Body of pancreas (tissue), 4 donors: Measurements from ENCODE around the gene KIAA0825. TPM values are rescaled to one million over a fixed set of nuclear protein-coding genes. Genes with fewer than 3 reads are reported as not detected.

ENCODE experiments used
- ATAC-seq: fragments of 150-250 bp; one replicate; pipeline ENCODE4 v1.9.1; 2016
- DNase-seq, 4 donors: peaks; one replicate each; pipeline ENCODE4 v3.0.0-alpha.2; 2019
- H3K27ac ChIP-seq, 4 donors: fragments of 200-600 bp; sonication (generic); 1 replicate in 3 of 4; 2 replicates in 1 of 4; pipeline versions ENCODE4 v1.5.1 to v1.6.1; 2016 to 2019; ENCODE audit warnings: mild to moderate bottlenecking in 1 of 4, mixed read lengths in 1 of 4, moderate library complexity in 1 of 4
- H3K27me3 ChIP-seq, 2 donors: fragments of 200-600 bp; sonication (generic); one replicate each; pipeline ENCODE4 v1.6.0; 2016; ENCODE audit warnings: mild to moderate bottlenecking in 1 of 2
- H3K36me3 ChIP-seq, 2 donors: fragments of 200-600 bp; sonication (generic); replicated peaks in 1 of 2; 2 replicates each; pipeline ENCODE4 v1.5.1; 2016; ENCODE audit warnings: low read depth in 2 of 2; ENCODE audit not compliant: insufficient read depth in 1 of 2
- H3K4me1 ChIP-seq: fragments of 200-600 bp; sonication (generic); one replicate; pipeline ENCODE4 v1.6.0; 2016
- H3K4me3 ChIP-seq, 2 donors: fragments of 200-600 bp; sonication (generic); 1 replicate in 1 of 2; 2 replicates in 1 of 2; pipeline ENCODE4 v1.5.1; 2016 to 2019
- H3K9me3 ChIP-seq, 3 donors: fragments of 200-600 bp; sonication (generic); 1 replicate in 2 of 3; 2 replicates in 1 of 3; pipeline ENCODE4 v1.5.1; 2016
- POLR2A ChIP-seq, 3 donors: fragments of 450-650 bp; IDR thresholded peaks; one replicate each; pipeline ENCODE4 v1.6.1; 2016; ENCODE audit warnings: antibody characterized with exemption in 3 of 3, mild to moderate bottlenecking in 2 of 3
- WGBS, 2 donors: methylation state at CpG; one replicate each; pipeline ENCODE4 v1.1.5; 2017; 5-methylcytosine and 5-hydroxymethylcytosine counted together
- intact Hi-C: fragments of 100-400 bp; cut with DNase I; formaldehyde crosslinking; loops from one replicate; pipeline ENCODE4 v1.15.1; 2023
- total RNA-seq, 2 donors: library from RNA; depleted of rRNA; stranded (reverse); fragments of >200 nt; gene quantifications; one replicate each; pipeline ENCODE4 v1.1.0, GENCODE V29; 2016
- TF ChIP-seq, protein P1 (sequence below), 7 experiments: fragments of 450-650 bp in 4 of 7; fragments of 200-600 bp in 3 of 7; sonication (generic) in 3 of 7; IDR thresholded peaks; one replicate each; pipeline ENCODE4 v1.5.1; 2016 to 2019; ENCODE audit warnings: antibody characterized with exemption in 7 of 7

The KIAA0825 gene
- total RNA-seq, 2 donors from 2014 or later, result 5.7 to 6.6 TPM

DNA sequence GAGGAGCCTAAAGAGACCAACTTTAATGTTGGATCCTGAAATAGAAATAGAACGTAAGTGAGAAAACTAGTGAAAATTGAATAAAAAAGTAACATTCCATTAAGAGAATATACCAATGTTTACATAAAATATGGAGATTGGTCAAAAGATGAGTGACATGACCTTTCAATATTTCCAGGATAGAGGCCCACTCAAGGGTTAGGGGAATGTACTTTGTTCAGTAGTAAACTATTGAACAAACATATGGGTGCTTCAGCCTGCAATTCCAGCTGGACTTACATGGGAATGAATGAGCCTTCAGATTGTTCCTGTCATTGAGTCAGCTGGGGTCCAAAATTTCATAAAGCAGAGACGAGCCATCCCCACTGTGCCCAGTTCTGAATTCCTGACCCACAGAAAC, 505.3 kb downstream of the KIAA0825 start:
- H3K36me3 ChIP-seq, result no peaks in the 10 kb centered on the region
- WGBS, 2 donors, result 85 to 88% methylated on average over 2 of the region's 2 CpGs
- H3K27me3 ChIP-seq, result no peaks in the 10 kb centered on the region
- TF ChIP-seq, protein P1, sequence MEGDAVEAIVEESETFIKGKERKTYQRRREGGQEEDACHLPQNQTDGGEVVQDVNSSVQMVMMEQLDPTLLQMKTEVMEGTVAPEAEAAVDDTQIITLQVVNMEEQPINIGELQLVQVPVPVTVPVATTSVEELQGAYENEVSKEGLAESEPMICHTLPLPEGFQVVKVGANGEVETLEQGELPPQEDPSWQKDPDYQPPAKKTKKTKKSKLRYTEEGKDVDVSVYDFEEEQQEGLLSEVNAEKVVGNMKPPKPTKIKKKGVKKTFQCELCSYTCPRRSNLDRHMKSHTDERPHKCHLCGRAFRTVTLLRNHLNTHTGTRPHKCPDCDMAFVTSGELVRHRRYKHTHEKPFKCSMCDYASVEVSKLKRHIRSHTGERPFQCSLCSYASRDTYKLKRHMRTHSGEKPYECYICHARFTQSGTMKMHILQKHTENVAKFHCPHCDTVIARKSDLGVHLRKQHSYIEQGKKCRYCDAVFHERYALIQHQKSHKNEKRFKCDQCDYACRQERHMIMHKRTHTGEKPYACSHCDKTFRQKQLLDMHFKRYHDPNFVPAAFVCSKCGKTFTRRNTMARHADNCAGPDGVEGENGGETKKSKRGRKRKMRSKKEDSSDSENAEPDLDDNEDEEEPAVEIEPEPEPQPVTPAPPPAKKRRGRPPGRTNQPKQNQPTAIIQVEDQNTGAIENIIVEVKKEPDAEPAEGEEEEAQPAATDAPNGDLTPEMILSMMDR (IDR thresholded peaks at IDR 0.05), result no peak
- TF ChIP-seq POLR2A (IDR thresholded peaks at IDR 0.05), result no peak
- no peak for ATAC-seq
- H3K9me3 ChIP-seq, result peaks cover 0 to 4% (median 0%) of the 10 kb centered on the region in 3 donors
- intact Hi-C loops, result no loop called here
- DNase-seq, result no peak
- peaks cover 20% of the 10 kb centered on the region for H3K4me1 ChIP-seq
- H3K4me3 ChIP-seq, result no peak overlapping the region
- H3K27ac ChIP-seq, result no peak overlapping the region

DNA sequence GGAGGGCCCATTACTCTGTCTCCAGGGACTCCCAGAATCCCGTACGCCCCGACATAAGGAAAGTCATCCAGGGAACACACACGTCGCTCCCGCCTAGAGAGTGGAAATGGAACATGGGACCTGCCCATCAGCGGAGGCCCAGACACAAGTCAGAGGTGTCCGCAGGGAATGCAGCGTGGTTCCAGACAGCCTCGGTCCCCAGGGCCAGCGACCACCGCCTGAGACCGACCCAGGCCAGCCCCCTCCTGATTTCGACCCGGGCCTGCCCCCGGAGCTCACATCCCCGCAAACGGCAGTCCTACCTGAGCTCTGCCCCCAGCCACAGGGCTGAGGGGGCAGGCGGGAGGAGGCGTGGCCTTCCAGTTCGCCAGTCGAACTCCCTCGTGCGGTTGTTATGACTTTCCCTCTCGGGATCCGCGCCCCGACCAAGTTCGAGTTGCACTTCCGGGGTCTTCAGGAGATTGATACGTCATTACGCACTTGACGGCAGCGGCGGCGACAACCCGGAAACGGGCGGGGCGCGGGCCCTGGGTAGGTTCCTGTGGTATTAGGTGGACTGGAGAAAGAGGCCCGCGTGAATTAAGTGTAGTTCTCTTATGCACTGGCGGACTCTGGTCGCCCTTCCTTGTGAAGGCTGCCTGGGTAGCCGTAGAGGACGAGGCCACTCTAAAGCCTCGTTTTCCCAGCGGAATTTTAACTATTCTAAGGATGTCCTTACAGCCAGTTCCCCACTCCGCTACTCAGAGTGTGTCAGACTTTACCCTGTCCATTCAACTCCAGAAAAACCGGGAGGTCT, 507.0 kb downstream of the KIAA0825 start:
- intact Hi-C loops, result no loop called here
- peak; percentile 94 to 97 (median 96) for DNase-seq
- H3K27ac ChIP-seq, result peak overlapping the region; percentile 85 to 92 (median 90)

DNA sequence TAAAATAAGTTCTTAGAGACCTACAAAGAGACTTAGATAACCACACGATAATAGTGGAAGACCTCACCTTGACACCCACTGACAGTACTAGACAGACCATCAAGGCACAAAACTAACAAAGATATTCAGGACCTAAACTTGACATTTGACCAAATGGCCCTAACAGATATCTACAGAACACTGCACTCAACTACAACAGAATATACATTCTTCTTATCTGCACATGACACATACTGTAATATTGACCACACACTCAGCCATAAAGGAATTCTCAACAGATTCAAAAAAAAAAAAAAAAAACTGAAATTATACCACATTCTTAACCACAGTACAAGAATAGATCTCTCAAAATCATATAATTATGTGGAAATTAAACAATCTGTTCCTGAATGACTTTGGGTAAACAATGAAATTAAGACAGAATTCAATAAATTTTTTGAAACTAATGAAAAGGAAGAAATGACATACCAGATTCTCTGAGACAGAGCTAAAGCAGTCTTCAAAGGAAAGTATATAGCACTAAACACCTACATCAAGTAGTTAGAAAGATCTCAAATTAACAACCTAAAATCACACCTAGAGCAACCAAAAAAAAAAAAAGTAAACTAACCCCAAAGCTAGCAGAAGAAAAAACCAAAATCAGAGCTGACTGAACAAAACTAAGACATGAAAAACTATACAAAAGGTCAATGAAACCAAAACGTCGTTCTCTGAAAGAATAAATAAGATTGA, 514.7 kb downstream of the KIAA0825 start:
- H3K36me3 ChIP-seq, result no peaks in the 10 kb centered on the region
- WGBS, 2 donors, result 46 to 56% methylated on average over 3 of the region's 3 CpGs
- no peaks in the 10 kb centered on the region for H3K9me3 ChIP-seq
- TF ChIP-seq, protein P1 (IDR thresholded peaks at IDR 0.05), result no peak
- TF ChIP-seq POLR2A (IDR thresholded peaks at IDR 0.05), result no peak
- DNase-seq (no peak), ATAC-seq (no peak)
- H3K27ac ChIP-seq, result no peak overlapping the region
- H3K4me1 ChIP-seq, result peaks cover 12% of the 10 kb centered on the region
- H3K27me3 ChIP-seq, result no peaks in the 10 kb centered on the region
- intact Hi-C loops, result no loop called here
- no peak overlapping the region for H3K4me3 ChIP-seq

More for the DNA sequence above, 507.0 kb downstream of the KIAA0825 start:
- WGBS, 2 donors, result 1 to 2% methylated on average over 26 to 51 of the region's 51 CpGs
- Histone ChIP-seq H3K27me3 (no peaks in the 10 kb centered on the region), H3K36me3 (no peaks in the 10 kb centered on the region), H3K9me3 (peaks cover 0 to 2% (median 0%) of the 10 kb centered on the region in 3 donors), H3K4me1 (peaks cover 20% of the 10 kb centered on the region), H3K4me3 (peak overlapping the region; percentile 67 to 94)
- TF ChIP-seq POLR2A (IDR thresholded peaks at IDR 0.05), result peak; percentile 62 to 90 (median 87)
- TF ChIP-seq, protein P1 (IDR thresholded peaks at IDR 0.05), result peak in 4 of 7 experiments; percentile 43 to 51 (median 44)
- peak; percentile 99 for ATAC-seq

Other genes starting within 250 kb of the KIAA0825 start
- 10 to 100 TPM in 1 of 2 donors, 1 to 10 TPM in 1; 2.3 to 11.2 TPM for gene SLF1, start 65 bp upstream of the KIAA0825 start, total RNA-seq